Activated CD8-positive, alpha-beta memory T cell treated with anti-CD3 and anti-CD28 coated beads for 24 hours (primary cell): Measurements from ENCODE around the gene CEP78.

Source experiments
- DNase-seq: peaks from one replicate; pipeline ENCODE4 v3.0.0-alpha.2; 2020

Gene CEP78

DNA sequence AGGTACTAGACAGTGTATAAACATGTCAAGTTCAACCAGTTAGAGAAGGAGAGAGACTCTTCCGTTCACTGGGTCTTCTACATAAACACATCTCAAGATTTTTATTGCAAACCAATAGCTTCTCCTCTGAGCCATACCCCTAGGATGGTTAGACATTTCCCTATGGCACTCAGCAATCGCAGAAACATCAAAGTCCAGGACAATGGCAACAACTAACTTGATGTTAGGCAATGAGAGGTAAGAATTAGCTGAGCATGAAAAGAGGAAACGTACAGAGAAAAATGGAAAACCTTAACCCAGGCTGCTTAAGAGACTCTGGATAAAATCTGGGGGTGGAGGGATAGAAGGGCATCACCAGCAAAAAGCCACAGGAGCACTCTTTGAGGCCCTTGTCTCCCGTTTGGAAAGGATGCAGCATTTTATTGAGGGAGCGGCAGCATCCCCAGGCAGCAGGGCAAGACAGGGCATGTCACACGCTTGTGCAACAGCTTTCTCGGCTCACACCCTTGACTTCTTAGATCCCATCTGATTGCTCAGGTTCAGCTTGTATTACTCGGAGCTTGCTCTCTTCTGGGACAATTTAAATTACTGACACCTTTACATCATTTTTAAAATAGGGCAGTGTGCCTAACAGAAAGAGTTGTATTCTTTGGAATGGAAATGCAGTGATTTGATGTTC is 52.5 kb downstream of the CEP78 start:
- DNase-seq, result no peak

DNA sequence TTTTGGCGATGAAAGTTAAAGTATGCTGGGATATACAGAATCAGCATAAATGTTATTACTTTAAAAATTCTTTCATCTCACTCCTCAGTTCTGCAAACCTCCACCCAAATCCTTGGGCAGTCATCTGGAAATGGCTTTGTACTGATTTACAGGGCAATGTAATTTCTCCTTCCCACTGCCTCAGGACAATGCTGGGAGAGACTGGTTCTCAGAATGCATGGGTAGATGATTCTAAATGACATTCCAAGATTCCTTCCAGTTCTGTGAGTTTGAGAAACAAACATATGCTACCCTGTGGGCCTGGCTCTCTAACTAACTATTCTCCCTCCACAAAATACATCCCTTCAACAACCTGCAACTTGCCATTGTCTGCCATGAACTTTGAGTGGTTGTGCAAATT is 53.6 kb downstream of the CEP78 start:
- DNase-seq, result no peak

DNA sequence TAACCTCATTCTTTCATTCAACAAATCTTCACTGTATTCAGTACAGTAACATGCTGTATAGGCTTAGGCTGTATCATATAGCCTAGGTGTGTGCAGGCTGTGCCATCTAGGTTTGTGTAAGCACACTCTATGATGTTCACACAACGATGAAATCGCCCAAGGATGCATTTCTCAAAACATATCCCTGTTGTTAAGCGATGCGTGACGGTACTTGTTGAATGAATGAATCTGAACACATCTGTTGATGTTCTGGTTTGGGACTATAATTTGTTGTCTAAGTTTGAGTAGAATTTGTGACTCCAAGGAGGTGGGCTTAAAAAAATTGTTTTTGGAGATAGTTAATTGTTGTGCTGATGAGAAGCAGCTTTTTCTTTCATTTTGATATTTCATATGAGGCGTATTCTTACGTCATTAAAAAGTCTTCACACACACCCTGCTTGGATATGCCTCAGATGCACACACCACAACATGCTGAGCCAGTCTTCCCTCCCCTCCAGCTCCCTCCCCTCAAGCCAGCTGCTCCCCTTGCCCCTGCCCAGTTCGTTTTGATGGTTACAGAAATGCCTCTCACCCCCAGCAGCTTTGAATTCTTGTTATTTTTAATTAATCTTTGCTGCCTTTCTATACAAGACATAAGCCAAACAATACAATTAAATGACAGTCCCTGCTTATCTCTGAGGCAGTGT is 55.5 kb downstream of the CEP78 start:
- no peak for DNase-seq

DNA sequence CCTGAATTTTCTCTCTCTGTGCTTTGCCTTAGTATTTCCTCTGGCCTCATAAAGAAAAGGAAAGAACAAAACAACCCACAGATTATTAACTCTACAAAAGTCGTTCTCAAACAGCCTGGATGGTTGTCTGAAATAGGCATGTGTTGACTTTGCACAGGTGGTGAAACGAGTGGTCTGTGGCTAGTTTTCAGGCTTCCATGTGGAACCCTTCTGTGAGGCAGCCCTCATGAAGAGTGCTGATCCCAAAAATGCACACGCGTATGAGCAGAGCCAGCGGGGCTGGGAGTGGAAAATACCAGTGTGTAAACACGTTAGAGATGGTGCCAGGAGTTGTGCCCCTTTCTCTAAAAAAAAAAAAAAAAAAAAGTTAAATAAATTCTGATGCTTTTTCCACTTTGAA is 56.2 kb downstream of the CEP78 start:
- no peak for DNase-seq

DNA sequence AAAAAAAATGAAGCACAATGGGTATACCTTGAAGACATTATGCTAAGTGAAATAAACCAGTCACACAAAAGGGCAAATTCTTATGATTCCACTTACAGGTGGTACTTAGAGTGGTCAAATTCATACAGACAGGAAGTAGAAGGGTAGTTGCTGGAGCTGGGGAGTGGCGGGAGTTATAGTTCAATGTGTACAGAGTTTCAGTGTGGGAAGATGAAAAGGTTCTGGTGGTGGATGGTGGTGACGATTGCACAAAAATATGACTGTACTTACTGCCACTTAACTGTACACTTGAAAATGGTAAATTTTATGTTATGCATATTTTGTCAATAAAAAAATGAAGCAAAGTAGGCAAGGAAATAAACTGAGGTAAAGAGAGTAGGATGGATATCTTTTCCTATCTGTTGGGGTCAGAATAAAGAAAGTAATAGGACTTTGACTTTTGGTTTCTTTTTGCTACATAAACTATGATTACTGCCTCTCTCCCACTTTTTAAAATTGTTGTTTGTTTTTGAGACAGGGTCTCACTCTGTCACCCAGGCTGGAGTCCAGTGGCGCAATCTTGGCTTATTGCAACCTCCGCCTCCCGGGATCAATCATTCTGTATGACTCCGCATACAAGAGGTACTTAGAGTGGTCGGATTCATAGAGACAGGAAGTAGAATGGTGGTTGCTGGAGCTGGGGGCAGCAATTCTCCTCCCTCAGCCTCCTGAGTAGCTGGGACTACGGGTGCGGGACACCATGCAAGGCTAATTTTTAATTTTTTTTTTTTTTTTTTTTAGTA is 57.0 kb downstream of the CEP78 start:
- peak; percentile 44 for DNase-seq

DNA sequence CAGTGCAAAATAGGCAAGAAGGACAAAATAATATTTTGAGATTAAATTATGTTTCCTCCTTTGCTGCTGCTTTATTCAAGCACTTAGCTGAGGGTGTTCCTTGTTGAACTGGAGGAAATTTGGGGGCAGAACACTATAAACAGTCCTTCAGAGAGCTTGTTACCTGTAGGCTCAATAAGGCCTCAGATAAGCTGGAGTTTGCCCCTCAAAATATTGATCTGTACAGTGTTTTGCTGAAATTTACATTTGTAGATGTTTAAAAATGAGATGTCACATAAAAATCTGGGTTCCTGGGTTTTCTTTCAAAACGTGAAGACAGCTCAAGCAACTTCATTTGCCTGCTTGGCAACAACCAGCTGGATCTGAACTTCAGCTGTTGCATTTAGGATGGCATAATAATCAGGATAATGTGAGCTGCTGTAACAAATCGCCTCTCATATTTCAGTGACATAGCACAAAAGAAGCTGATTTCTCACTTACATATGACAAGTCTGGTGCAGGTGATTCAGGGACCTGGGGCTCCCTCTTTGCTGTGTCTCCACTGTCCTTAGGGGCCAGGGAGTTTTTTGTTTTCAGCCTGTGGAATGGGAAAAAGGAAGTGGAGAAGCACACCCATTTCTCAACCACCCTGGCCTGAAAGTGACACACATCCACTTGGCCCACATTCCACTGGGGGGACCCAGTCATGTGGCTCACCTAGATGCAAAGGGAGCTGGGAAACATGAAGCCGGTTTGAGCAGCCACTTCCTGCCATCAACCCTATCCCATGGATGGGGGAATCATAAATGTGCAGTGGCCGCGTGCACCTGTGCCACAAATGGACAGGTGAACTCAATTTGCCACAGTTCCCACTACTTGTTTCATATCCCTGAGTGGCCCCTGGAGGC is 58.7 kb downstream of the CEP78 start:
- peak; percentile 50 for DNase-seq

DNA sequence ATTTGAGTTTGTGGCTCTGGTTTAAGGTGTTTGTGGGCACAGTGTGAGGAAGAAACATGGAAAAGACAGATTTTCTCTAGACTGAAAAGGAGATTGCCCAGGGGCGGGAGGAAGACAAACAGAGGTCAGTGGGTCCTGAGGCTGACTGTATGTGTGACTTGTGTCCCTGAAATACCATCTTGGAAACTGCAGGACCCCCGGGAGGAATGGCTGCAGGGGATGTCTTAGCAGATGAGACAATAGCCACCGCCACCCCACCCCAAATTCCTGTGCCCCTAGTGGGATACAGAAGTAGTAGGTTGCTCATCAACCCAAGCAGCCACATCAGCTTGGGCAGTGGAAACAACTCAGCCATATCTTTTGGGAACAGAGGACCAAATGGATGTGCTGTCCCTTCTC is 59.3 kb downstream of the CEP78 start:
- DNase-seq, result peak; percentile 53

DNA sequence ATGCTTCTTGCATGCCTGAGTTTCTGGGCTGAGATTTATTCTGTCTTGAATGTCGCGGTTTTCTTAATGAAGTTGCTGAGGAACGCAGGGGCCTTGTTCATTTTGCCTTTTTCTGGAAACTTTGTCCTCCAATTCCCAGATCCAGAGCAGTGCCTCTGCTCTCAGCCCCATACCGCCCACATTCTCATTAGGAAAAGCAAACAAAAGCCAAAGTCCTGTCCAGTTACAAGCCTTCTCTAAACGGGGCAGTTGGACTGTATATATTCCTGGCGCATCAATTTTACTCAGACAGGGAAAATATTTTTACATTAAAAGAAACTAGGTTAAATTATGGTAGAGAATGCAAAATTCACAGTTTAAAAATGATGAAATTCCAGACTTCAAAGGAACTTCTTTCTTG is 59.9 kb downstream of the CEP78 start:
- DNase-seq, result no peak

DNA sequence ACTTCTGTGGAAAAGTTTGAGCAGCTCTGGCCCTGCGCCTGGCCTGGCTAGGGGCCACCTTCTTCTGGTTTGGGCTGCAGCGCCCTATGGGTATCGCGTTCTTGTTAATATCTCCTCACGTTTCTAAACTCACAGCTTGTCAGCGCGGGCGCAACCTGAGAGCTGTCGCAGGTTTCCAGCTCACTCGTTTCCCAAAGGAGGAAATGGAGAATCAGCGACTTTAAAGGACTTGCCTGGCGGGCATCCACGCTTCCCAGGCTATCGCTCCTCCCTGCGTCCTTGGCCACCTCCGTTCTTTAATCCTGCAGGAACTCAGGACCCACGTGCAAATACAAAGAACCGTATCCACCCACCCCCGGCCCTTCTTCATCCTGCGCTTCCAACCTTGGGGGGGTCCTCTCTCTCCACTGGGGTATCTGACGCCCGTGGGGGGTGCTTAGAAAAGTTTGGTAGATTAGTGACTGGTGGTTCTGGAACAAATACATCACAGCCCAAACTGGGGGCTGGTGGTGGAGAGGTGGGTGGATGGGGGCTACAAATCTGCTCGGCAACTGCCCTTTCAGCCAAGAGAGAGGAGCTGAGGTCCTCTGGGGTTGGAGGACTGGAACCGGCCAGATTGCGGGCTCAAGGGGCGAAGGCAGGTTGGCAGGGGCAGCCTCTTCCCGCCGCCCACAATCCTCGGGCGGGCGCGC is 60.5 kb downstream of the CEP78 start:
- DNase-seq, result no peak

DNA sequence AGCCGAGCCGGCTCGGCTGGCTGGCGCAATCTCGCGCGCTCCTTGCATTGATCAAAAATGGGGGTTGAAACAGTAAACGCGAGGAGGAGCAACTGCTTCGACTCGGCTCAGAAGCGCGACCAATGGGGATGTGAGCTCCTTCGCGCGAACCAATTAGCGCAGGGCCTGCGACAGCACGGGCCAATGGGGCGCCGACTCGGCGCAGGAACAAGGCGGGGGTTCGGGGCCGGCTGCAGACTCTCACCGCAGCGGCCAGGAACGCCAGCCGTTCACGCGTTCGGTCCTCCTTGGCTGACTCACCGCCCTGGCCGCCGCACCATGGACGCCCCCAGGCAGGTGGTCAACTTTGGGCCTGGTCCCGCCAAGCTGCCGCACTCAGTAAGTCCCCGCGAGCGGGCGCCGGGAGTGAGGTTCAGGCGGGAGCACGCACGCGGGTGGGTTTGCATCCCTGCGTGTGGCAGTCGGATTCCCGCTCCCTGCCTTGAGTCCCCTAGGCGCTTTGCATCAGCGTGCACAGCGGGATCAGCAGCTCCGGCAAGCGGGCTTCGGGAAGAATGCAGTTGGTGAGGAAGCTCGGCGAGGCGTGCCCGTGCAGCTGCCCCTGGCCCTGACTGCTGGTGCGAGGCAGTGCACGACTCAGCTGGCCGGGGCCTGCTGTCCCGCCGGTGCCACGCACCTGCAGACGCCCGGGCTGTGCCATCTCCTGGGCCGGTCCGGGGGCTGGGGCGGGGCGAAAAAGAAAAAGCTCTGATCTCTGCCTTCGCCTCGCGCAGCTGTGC is 61.2 kb downstream of the CEP78 start, which contains the start of gene PSAT1:
PSAT1 (plus strand) TSS at position 233 of the 779 bp plus-strand sequence; CDS start at position 319, 86 bp downstream.
- DNase-seq, result peak; percentile 93

DNA sequence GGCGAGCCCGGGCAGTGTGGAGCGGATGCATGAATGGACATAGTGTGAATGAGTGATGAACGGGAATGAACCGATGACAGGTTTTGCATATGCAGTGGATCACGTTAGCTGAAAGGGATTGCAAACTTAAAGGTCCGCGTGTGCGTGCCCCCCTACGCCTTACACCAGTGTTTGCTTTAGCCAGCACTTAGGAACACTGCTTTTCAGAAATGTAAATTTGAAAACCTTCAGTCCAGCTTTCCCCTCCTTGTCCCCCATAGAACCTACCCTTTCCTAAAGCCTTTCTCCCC is 61.7 kb downstream of the CEP78 start:
- DNase-seq, result no peak

DNA sequence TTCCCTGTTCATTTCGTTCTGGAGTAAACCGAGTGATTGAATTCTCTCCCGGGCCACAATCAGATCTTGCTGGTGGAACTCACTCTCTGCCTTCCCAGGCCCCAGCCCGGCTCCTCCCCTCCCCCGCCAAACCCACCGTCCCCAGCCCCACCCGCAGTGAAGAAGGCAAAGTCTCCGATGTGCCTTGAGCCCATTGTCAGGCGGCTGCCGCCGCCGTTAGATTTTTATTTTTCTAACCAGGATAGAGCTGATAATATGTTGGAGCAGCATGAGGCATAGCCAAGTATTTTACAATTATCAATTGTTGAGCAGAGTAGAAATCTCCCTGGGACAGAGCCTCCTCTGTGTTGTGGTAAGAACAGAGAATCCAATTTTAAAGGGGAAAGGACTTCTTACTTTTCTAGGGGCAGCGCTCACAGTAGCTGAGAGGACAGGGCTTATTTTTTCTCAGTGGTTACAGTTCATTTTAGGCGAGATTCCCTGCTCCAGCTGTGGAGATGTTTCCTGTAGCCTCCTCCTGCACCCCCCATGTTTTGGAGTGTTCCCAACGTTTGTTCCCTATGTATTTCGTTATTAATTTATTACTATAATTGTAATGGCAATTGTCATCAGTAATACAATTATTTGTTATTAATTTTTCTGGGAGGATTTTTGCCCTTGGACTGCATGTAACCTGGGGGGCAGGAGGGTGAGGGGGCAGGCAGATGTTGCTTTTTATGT is 62.3 kb downstream of the CEP78 start:
- peak; percentile 63 for DNase-seq

DNA sequence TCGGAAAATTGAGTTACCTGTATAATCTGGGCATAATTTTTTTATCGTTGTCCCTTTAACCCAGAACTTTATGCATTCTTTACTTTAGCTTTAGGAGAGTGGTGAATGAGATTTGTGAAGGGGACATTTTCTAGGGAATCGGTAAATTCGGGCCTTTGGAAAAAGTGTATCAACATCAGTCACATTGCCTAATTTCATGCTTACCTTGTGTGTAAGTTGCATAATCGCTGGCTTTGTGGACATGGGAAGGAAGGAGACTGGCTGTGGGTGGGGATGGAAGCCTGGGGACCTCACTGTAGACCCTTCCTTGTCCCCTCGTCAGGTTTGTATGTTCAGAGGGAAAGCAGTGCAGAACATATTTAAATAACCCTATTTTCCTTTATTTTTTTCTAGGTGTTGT is 64.3 kb downstream of the CEP78 start:
- no peak for DNase-seq

DNA sequence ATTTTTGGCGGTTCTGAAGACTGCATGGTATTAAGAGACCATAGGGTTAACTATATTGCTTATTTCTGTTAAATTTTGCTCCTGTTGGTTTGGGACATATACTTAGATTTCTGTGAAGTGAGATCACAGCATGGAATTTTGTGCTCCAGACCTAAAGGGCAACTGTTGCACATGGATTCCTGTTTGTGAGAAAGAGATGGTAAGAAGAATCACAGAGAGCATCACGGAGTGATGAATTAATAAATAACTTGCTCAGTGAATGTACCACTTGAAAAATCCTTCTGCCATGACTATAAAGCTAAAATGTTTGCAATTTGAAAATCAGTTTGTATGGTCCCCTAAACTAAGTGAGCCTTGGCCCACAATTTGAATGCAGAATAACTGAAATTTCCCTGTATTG is 65.6 kb downstream of the CEP78 start:
- no peak for DNase-seq

DNA sequence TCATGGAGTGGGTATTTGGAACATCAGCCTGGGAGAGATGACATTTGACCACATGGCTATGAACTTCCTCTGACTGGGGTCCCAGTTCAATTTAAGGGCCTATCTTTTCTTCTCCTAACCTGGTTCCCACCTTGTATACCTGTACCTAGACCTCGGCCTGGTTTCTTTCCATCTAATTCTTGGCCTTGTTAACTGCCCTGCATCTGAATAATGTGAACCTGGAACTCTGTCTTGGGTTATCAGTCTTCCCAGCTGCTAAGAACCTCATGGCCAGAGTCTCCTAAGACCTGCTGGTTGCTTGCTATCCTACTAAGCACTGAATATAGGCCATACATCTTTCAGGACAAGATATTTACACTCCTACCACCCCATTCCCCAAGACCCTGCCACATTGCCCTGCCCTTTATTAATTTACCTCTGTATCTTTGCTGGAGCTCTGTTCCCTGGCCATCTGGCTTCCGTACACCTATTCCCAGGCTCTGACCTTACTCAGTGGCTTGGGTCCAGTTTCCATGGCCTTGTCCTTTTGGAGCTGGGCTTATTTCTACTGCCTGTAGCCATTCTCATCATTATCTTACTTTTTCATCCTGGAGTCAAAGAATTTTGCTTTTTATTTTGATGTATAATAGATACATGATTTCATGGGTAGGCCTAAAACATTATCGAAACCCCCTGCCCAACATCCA is 67.6 kb downstream of the CEP78 start:
- DNase-seq, result no peak

DNA sequence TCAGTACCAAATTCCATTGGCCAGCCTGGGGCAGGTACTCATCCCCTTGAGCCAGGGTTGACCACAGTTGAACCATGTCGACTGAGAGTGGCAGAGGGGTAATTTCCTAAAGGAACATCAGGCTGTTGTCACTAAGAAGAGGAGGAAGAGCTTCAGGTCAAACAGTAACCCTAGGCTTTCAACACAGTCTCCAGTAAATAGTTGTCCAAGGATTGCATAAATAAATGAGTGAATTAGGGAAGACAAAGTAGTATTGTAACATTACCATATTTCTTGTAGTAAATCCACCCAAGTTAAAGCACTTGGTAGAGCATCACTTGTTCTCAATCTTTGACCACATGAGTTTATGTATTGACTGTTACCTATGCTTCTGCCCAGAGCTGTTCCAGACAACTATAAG is 68.5 kb downstream of the CEP78 start:
- DNase-seq, result no peak

DNA sequence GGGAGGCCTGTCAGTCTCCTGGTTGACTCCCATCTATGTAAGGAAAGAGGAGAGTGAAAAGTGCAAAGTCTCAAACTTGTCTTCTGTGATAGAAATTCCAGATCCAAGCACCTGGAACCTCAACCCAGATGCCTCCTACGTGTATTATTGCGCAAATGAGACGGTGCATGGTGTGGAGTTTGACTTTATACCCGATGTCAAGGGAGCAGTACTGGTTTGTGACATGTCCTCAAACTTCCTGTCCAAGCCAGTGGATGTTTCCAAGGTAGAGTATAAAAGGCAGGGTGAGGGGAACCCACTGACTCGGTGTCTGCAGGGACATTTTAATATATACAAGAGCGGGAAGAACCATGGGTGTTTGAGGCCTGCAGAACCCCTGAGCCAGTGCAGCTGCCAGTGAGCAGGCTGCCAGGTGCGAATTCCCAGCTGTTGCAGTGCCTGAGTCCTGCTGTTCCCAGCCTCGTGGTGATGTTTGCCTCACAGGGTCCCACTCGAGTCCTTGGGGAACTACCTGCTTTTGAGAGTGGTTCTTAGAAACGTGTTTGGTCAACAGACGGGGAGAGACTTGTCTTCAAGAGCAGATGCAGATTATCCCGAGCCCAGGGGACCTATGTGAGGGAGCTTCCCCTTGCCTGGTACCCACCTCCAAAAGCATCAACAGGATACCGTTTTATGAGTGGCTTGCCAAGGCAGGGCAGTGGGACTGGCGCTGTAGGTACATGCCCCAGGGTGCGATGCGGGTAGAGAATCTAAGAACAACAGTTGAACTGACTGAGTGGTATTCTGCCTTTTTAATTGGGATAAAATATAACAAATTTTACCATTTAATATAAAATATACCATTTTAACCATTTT is 70.6 kb downstream of the CEP78 start:
- no peak for DNase-seq

DNA sequence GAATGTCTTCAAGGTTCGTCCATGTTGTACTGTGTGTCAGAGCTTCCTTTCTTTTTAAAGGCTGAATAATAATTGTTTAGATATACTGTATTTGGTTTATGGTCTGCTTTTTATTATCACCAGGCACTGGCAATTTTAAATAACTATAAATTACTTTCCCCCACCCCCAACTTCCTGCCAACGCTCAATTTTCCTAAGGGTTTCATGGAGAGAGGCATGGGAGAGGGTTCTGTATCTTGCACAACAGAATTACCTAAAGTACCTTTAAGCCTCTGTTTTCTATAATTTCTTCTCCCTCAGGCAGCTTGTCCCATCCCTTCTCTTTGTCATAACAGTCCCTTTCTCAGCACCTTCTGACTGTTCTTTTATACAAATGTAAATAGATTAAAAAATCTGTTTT is 71.5 kb downstream of the CEP78 start:
- DNase-seq, result no peak

DNA sequence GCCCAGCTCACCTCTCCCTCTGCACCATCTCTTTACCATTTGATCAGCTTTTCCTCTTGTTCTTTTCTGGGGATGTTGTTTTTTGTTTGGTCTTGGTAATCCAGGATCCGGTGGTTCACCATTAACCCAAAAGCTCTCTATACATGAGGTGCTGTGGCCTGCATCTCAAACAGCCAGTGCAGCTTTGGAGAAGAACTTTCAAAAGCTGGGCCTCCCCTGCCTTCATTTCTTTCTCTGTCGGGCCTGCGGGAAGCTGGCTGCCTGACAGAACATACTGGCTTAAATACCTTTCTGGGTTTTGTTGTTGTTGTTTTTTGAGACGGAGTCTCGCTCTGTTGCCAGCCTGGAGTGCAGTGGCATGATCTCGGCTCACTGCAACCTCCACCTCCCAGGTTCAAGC is 73.2 kb downstream of the CEP78 start:
- no peak for DNase-seq
